Measurements from ENCODE around the gene SCUBE3.

SCUBE3 gene

DNA sequence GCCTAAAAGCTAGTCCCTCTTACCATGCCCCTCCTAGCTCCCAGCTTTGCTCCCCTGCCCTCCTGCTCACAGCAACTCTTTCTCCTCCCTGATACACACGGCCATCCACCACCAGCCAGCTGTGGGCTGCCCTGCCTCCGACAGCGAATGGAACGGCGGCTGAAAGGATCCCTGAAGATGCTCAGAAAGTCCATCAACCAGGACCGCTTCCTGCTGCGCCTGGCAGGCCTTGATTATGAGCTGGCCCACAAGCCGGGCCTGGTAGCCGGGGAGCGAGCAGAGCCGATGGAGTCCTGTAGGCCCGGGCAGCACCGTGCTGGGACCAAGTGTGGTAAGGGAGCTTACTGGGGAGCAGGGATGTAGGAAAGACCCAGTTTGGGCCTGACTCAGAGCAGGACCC, 29.1 kb downstream of the SCUBE3 start:
- no peak for DNase-seq

- no peak for DNase-seq
These were observed 29.7 kb downstream of the SCUBE3 start for GRCh38 chr6:35243386-35243958.

DNA sequence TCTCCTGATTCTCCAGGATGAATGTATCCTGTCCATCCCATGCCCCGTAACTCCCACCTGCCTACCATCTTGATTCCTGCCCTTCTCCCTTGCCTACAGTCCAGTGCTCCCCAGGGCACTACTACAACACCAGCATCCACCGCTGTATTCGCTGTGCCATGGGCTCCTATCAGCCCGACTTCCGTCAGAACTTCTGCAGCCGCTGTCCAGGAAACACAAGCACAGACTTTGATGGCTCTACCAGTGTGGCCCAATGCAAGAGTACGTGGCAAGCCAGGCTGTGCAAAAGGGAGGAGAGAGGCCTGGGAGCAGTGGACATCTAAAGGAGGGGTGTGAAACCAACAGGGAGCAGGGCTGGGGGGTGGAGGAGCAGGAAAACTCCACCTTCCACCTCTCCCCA, 30.8 kb downstream of the SCUBE3 start:
- no peak for DNase-seq

- DNase-seq, result no peak
These were observed 34.0 kb downstream of the SCUBE3 start for GRCh38 chr6:35247642-35248231.

GRCh38 chr6:35248300-35248699, 34.5 kb downstream of the SCUBE3 start:
- no peak for DNase-seq

- no peak for DNase-seq
These were observed 35.2 kb downstream of the SCUBE3 start for GRCh38 chr6:35248965-35249364.

GRCh38 chr6:35251949-35252348, 38.2 kb downstream of the SCUBE3 start:
- DNase-seq, result no peak

- no peak for DNase-seq
These were observed 39.5 kb downstream of the SCUBE3 start for GRCh38 chr6:35253249-35253648.

DNA sequence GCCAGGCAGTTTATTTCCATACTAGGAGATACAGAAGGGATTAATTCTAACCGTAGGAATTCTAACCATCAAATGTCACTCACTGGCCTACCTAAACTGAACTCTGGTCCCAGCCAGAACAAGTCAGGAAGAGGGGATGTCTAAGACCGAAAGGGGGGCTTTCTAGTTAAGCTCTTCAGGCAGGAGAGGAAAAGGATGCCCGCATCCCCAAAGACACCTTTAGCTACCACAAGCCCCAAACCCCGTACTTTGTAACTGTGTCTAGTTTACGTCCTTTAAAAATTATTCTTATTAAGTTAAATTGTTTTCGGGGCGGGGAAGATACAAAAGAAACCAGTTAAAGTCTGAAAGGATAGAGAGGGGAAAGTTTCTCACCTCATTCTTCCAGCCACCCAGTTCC, 44.6 kb downstream of the SCUBE3 start:
- no peak for DNase-seq

GRCh38 chr6:35258858-35259193, 45.1 kb downstream of the SCUBE3 start:
- peak in 1 of 2 donors; percentile 25 for DNase-seq

- peak; percentile 93 to 97 for DNase-seq
These were observed 45.6 kb downstream of the SCUBE3 start, which contains the start of gene ZNF76 for GRCh38 chr6:35259194-35259947. Gene ZNF76, plus strand, starts transcription at chr6:35259735. Its CDS starts 21,417 bp downstream, at chr6:35281152.

DNA sequence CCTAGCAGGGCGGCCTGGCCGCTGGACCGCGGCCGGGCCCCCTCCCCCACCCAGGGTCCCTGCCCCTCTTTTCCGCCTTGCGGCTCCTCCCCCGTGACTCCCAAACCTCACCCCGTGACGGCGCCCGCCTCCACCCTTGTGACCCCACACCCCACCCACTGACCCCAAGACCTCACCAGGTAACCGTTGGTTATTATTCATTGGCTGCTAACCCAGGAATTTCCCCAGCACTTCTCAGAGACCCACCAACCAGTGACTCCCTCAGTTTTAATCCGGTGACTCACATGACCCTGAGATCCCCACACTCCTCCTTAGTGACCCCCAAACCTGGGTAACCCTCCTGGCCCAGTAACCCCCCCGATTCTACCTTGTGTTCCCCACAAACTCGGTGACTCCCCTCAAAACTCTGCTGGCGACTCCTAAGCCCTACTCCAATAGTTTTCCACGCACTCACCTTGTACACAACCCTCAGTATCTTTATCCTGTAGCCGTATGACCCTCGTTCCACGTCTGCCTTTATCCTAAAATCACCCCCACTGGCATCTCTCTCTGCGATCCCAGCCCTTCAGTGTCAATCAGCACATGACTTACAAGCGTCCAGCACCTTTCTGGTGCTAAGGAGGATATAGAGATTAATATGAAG, 46.3 kb downstream of the SCUBE3 start:
- DNase-seq, result peak; percentile 65 to 69

- DNase-seq, result peak; percentile 27 to 34
These were observed 47.1 kb downstream of the SCUBE3 start for GRCh38 chr6:35260591-35261570.

GRCh38 chr6:35262596-35262995, 48.8 kb downstream of the SCUBE3 start:
- DNase-seq, result no peak

- DNase-seq, result no peak
These were observed 51.0 kb downstream of the SCUBE3 start for GRCh38 chr6:35264550-35265274.

- no peak for DNase-seq
These were observed 51.8 kb downstream of the SCUBE3 start for GRCh38 chr6:35265523-35265922.

DNA sequence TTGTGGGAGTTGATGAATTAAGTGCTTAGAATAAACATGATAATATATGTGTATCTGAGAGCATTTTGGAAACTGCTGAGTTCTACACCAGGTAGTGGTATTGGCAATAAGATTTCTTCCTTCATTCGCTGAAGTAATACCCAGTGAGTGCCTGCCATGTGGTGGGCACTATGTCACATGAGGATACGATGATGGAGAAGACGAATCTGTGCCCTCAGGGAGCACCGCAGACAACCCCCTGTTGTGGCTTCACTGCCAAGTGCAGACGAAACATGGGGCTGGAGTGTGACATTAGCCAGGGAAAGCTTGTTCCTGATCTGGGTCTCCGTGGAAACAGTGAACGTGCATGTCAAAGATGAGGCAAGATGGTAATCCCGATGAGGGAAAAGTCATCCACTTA, 53.7 kb downstream of the SCUBE3 start:
- DNase-seq, result no peak

DNA sequence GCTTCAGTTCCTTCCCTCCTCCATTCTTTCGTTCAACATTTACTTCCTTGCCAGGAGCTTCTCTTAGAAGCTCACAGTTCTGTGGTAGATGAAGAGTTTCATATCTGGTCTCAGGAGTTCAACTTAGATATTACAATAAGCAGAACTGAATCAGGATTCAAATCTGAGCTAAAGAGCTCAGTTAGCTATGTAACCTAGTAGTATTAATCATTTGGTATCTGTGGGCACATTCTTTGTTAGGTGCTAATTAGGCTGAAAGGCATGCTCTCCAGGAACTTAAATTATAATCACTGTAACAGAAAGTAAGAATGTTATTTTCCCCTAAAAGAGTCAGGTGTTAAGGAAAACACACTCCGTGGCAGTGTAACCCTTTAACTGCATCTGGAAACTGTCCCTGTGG, 54.1 kb downstream of the SCUBE3 start:
- DNase-seq, result no peak

DNA sequence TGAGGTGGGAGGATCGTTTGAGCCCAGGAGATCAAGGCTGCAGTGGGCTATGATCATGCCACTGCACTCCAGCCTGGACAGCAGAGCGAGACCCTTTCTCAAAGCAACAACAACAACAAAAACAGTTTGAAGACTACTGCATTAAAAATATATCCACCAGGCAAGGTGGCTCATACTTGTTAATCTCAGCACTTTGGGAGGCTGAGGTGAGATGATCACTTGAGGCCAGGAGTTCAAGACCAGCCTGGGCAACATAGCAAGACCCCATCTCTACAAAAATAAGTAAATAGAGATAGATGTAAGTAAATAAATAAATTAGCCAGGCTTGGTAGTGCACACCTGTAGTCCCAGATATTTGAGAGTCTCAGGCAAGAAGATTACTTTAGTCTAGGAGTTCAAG, 58.2 kb downstream of the SCUBE3 start:
- no peak for DNase-seq

DNA sequence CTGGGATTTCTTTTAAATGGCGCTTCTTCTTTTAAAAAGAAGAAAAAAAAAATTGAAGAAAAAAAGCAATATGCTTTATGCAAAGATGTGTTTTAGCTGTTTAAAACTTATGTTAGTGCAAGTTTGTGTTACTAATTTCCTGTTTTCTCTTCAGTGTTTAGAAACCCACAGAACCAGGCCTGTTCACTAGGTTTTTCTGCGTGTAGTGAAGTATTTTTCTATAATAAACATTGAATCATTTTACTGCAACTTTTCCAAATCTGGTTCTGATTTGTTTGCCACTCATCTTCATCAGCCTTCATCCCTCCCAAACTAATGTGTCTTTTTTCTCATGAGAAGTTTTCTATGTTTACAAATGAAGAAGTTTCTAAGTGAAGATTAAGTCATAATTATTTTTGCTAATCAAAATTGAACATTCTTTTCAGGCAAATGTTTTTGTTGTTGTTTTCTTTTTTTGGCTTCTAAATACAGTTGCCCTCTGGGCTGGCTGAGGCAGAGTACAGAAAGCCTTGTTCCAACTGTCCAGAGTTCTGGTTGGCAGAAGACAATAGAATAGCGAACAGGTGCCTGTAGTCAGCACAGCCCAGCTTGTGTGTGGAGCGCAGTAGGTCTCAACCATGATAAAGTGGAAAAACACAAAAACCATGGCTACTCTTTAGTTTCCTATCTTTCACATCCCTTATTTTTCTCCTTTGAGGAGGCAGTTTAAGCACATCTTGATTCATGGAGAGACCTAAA, 60.2 kb downstream of the SCUBE3 start:
- DNase-seq, result no peak

GRCh38 chr6:35275744-35276260, 62.0 kb downstream of the SCUBE3 start:
- DNase-seq, result no peak
